ENCODE results near the gene BRF1. TPM values are rescaled to one million over a fixed set of nuclear protein-coding genes. Genes with fewer than 3 reads are reported as not detected.
"Not testable (repeated sequence)": the region's sequence is repeated elsewhere in the genome, so short reads cannot be mapped to it uniquely, and the experiment has no call there.

BRF1 gene
- total and polyA plus RNA-seq, 8 donors, result 13.6 to 50.2 (median 20.4) TPM

- ATAC-seq (no peak), DNase-seq (no peak), FAIRE-seq (no peak)
- TF ChIP-seq CTCF (IDR thresholded peaks at IDR 0.05), result no peak
- 77 to 78% methylated on average over 15 of the region's 15 CpGs for WGBS, 2 donors
- no peak overlapping the region for H3K27ac ChIP-seq
- H3K27me3 ChIP-seq, result no peaks in the 10 kb centered on the region
- intact Hi-C loops (cut with DNase I), result no loop called here
- H3K36me3 ChIP-seq, result no peaks in the 10 kb centered on the region
- H3K9me3 ChIP-seq, result no peaks in the 10 kb centered on the region
- H3K4me1 ChIP-seq, result peaks cover 0 to 9% (median 0%) of the 10 kb centered on the region in 3 donors
- no peak overlapping the region for H3K4me3 ChIP-seq
These were observed 28.0 kb upstream of the BRF1 start for GRCh38 chr14:105328678-105329390.

- peaks cover 0 to 3% (median 0%) of the 10 kb centered on the region in 3 donors for H3K4me1 ChIP-seq
- H3K9me3 ChIP-seq, result no peaks in the 10 kb centered on the region
- WGBS, 2 donors, result 80 to 82% methylated on average over 12 of the region's 12 CpGs
- intact Hi-C loops (cut with DNase I), result no loop called here
- FAIRE-seq, result no peak
- no peak overlapping the region for H3K4me3 ChIP-seq
- no peak for DNase-seq
- H3K36me3 ChIP-seq, result no peaks in the 10 kb centered on the region
- TF ChIP-seq CTCF (IDR thresholded peaks at IDR 0.05), result no peak
- H3K27ac ChIP-seq, result no peak overlapping the region
- ATAC-seq, result no peak
- H3K27me3 ChIP-seq, result no peaks in the 10 kb centered on the region
These were observed 27.4 kb upstream of the BRF1 start for GRCh38 chr14:105328070-105328677.

GRCh38 chr14:105327695-105328045 lies 26.9 kb upstream of the BRF1 start:
- H3K36me3 ChIP-seq; DNase-seq; FAIRE-seq; H3K4me3 ChIP-seq; ATAC-seq; H3K4me1 ChIP-seq; H3K27me3 ChIP-seq; intact Hi-C loops (cut with DNase I); H3K9me3 ChIP-seq; H3K27ac ChIP-seq: not testable (repeated sequence)
- 75 to 77% methylated on average over 17 of the region's 17 CpGs for WGBS, 2 donors

- no peak overlapping the region for H3K4me3 ChIP-seq
- H3K9me3 ChIP-seq, result no peaks in the 10 kb centered on the region
- 57 to 65% methylated on average over 34 of the region's 34 CpGs for WGBS, 2 donors
- H3K27me3 ChIP-seq, result no peaks in the 10 kb centered on the region
- no peak for TF ChIP-seq CTCF (IDR thresholded peaks at IDR 0.05)
- intact Hi-C loops (cut with DNase I), result no loop called here
- FAIRE-seq (no peak), ATAC-seq (peak in 2 of 4 donors; percentile 20 to 31), DNase-seq (peak in 1 of 6 donors; percentile 18)
- peaks cover 0 to 3% (median 0%) of the 10 kb centered on the region in 3 donors for H3K4me1 ChIP-seq
- no peaks in the 10 kb centered on the region for H3K36me3 ChIP-seq
- no peak overlapping the region for H3K27ac ChIP-seq
These were observed 26.3 kb upstream of the BRF1 start for GRCh38 chr14:105326891-105327694.

- DNase-seq (peak in 1 of 6 donors; percentile 12), ATAC-seq (no peak), FAIRE-seq (no peak)
- no peak overlapping the region for H3K27ac ChIP-seq
- H3K4me3 ChIP-seq, result no peak overlapping the region
- 82 to 90% methylated on average over 9 of the region's 9 CpGs for WGBS, 2 donors
- intact Hi-C loops (cut with DNase I), result no loop called here
- no peaks in the 10 kb centered on the region for H3K9me3 ChIP-seq
- H3K27me3 ChIP-seq, result no peaks in the 10 kb centered on the region
- no peak for TF ChIP-seq CTCF (IDR thresholded peaks at IDR 0.05)
- peaks cover 0 to 3% (median 0%) of the 10 kb centered on the region in 3 donors for H3K4me1 ChIP-seq
- no peaks in the 10 kb centered on the region for H3K36me3 ChIP-seq
These were observed 25.7 kb upstream of the BRF1 start for GRCh38 chr14:105326568-105326867.

All from pancreas (tissue), 10 donors.